ENCODE results near the gene SLC4A5. TPM values are rescaled to one million over a fixed set of nuclear protein-coding genes. Genes with fewer than 3 reads are reported as not detected.
A peak's percentile ranks its signal among the peaks of the same experiment; 100 is the strongest.

The SLC4A5 gene
- total and polyA plus RNA-seq, 2 of the 8 experiments (the other 6 are each of a cell fraction or from before 2014, with no cell fraction given), result 0.42 to 0.52 TPM

DNA sequence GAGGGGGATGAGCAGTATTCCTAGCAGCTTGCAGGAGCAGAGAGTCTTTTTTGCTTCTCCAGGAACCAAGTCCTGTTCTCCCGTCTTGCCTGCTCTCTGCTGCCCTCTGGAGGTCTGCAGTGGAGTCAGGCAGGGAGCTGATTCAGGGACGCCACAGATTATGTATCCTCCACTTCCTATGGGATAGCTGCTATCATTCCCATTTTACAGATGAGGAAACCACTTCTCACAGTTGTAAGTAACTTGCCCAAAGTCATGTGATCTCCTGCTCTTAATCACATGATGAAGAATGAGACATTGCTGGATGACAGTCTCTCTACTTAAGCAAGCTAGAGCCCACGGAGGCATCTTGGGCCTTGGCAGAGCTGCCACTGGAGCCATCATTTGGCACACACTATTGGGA, 8.3 kb downstream of the SLC4A5 start (continued):
- TF ChIP-seq, protein P1, sequence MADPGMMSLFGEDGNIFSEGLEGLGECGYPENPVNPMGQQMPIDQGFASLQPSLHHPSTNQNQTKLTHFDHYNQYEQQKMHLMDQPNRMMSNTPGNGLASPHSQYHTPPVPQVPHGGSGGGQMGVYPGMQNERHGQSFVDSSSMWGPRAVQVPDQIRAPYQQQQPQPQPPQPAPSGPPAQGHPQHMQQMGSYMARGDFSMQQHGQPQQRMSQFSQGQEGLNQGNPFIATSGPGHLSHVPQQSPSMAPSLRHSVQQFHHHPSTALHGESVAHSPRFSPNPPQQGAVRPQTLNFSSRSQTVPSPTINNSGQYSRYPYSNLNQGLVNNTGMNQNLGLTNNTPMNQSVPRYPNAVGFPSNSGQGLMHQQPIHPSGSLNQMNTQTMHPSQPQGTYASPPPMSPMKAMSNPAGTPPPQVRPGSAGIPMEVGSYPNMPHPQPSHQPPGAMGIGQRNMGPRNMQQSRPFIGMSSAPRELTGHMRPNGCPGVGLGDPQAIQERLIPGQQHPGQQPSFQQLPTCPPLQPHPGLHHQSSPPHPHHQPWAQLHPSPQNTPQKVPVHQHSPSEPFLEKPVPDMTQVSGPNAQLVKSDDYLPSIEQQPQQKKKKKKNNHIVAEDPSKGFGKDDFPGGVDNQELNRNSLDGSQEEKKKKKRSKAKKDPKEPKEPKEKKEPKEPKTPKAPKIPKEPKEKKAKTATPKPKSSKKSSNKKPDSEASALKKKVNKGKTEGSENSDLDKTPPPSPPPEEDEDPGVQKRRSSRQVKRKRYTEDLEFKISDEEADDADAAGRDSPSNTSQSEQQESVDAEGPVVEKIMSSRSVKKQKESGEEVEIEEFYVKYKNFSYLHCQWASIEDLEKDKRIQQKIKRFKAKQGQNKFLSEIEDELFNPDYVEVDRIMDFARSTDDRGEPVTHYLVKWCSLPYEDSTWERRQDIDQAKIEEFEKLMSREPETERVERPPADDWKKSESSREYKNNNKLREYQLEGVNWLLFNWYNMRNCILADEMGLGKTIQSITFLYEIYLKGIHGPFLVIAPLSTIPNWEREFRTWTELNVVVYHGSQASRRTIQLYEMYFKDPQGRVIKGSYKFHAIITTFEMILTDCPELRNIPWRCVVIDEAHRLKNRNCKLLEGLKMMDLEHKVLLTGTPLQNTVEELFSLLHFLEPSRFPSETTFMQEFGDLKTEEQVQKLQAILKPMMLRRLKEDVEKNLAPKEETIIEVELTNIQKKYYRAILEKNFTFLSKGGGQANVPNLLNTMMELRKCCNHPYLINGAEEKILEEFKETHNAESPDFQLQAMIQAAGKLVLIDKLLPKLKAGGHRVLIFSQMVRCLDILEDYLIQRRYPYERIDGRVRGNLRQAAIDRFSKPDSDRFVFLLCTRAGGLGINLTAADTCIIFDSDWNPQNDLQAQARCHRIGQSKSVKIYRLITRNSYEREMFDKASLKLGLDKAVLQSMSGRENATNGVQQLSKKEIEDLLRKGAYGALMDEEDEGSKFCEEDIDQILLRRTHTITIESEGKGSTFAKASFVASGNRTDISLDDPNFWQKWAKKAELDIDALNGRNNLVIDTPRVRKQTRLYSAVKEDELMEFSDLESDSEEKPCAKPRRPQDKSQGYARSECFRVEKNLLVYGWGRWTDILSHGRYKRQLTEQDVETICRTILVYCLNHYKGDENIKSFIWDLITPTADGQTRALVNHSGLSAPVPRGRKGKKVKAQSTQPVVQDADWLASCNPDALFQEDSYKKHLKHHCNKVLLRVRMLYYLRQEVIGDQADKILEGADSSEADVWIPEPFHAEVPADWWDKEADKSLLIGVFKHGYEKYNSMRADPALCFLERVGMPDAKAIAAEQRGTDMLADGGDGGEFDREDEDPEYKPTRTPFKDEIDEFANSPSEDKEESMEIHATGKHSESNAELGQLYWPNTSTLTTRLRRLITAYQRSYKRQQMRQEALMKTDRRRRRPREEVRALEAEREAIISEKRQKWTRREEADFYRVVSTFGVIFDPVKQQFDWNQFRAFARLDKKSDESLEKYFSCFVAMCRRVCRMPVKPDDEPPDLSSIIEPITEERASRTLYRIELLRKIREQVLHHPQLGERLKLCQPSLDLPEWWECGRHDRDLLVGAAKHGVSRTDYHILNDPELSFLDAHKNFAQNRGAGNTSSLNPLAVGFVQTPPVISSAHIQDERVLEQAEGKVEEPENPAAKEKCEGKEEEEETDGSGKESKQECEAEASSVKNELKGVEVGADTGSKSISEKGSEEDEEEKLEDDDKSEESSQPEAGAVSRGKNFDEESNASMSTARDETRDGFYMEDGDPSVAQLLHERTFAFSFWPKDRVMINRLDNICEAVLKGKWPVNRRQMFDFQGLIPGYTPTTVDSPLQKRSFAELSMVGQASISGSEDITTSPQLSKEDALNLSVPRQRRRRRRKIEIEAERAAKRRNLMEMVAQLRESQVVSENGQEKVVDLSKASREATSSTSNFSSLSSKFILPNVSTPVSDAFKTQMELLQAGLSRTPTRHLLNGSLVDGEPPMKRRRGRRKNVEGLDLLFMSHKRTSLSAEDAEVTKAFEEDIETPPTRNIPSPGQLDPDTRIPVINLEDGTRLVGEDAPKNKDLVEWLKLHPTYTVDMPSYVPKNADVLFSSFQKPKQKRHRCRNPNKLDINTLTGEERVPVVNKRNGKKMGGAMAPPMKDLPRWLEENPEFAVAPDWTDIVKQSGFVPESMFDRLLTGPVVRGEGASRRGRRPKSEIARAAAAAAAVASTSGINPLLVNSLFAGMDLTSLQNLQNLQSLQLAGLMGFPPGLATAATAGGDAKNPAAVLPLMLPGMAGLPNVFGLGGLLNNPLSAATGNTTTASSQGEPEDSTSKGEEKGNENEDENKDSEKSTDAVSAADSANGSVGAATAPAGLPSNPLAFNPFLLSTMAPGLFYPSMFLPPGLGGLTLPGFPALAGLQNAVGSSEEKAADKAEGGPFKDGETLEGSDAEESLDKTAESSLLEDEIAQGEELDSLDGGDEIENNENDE (IDR thresholded peaks at IDR 0.05; ENCODE audit: insufficient replicate concordance, low read length), result no peak
- TF ChIP-seq HDAC2 (IDR thresholded peaks at IDR 0.05; ENCODE audit: borderline replicate concordance in 1 of 2, low read depth in 2 of 2, low read length in 2 of 2) (no peak), CTBP2 (IDR thresholded peaks at IDR 0.05; ENCODE audit: borderline replicate concordance, insufficient read depth, insufficient read length, low read length) (no peak), NRF1 (IDR thresholded peaks at IDR 0.05; ENCODE audit: low read depth, low read length) (no peak), PHF8 (conservative IDR thresholded peaks at IDR 0.05; ENCODE audit: low read depth, low read length) (no peak), CHD1 (IDR thresholded peaks at IDR 0.05; ENCODE audit: low read depth, low read length) (no peak), ZNF274 (IDR thresholded peaks at IDR 0.05; ENCODE audit: borderline replicate concordance, extremely low read depth, low read length) (no peak), TCF12 (IDR thresholded peaks at IDR 0.05; ENCODE audit: low read depth, low read length) (no peak), SP2 (IDR thresholded peaks at IDR 0.05; ENCODE audit: low read length) (no peak)
- TF ChIP-seq, protein P2, sequence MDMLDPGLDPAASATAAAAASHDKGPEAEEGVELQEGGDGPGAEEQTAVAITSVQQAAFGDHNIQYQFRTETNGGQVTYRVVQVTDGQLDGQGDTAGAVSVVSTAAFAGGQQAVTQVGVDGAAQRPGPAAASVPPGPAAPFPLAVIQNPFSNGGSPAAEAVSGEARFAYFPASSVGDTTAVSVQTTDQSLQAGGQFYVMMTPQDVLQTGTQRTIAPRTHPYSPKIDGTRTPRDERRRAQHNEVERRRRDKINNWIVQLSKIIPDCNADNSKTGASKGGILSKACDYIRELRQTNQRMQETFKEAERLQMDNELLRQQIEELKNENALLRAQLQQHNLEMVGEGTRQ (IDR thresholded peaks at IDR 0.05; ENCODE audit: low read length), result 0 out of 2 replicates have a peak, but pooled peaks have one; percentile 27

Measured in H1 (cell line).